ENCODE data around the gene SOAT2.
A peak's percentile ranks its signal among the peaks of the same experiment; 100 is the strongest.
"Not testable (repeated sequence)": the region's sequence is repeated elsewhere in the genome, so short reads cannot be mapped to it uniquely, and the experiment has no call there.

The SOAT2 gene

GRCh38 chr12:53159195-53159839, 56.0 kb downstream of the SOAT2 start:
- peak; percentile 93 for DNase-seq

GRCh38 chr12:53160000-53160399, 56.7 kb downstream of the SOAT2 start:
- DNase-seq: no peak

DNA sequence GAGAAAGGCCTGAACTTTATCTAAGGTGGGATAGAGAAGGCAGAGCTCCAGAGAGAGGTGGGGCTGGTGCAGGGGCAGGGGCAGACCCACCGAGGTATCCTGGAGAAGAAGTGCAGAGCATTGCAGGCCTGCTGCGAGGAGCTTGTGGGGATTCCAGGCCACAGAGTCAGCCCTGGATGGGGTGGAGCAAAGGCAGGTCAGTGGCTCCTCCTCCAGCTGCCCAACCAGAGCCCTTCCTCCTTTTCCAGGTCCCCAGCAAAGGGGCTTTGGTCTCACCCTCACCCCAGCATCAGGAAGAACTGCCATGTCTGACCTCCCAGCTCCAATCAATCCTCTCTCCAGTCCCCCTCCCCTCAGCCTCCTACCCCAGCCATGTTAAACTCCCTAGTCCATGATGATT, 57.4 kb downstream of the SOAT2 start:
- DNase-seq: no peak

- no peak for DNase-seq
These were observed 58.0 kb downstream of the SOAT2 start for GRCh38 chr12:53161119-53161911.

DNA sequence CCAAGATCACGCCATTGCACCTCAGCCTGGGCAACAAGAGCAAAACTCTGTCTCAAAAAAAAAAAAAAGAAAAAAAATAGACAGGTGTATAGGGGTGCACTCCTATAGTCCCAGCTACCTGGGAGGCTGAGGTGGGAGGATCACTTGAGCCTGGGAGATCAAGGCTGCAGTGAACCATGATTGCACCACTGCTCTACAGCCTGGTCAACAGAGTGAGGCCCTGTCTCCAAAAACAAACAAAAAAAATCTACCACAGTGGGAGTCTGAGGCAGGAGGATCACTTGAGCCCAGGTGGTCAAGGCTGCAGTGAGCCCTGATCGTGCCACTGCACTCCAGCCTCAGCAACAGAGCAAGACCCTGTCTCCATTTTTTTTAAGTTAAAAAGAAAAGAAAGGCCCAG, 59.7 kb downstream of the SOAT2 start:
- DNase-seq: not testable (repeated sequence)

GRCh38 chr12:53166837-53167236, 63.6 kb downstream of the SOAT2 start:
- DNase-seq: no peak

GRCh38 chr12:53169644-53170043, 66.4 kb downstream of the SOAT2 start:
- DNase-seq: no peak

GRCh38 chr12:53170215-53170614, 66.9 kb downstream of the SOAT2 start:
- DNase-seq: no peak

DNA sequence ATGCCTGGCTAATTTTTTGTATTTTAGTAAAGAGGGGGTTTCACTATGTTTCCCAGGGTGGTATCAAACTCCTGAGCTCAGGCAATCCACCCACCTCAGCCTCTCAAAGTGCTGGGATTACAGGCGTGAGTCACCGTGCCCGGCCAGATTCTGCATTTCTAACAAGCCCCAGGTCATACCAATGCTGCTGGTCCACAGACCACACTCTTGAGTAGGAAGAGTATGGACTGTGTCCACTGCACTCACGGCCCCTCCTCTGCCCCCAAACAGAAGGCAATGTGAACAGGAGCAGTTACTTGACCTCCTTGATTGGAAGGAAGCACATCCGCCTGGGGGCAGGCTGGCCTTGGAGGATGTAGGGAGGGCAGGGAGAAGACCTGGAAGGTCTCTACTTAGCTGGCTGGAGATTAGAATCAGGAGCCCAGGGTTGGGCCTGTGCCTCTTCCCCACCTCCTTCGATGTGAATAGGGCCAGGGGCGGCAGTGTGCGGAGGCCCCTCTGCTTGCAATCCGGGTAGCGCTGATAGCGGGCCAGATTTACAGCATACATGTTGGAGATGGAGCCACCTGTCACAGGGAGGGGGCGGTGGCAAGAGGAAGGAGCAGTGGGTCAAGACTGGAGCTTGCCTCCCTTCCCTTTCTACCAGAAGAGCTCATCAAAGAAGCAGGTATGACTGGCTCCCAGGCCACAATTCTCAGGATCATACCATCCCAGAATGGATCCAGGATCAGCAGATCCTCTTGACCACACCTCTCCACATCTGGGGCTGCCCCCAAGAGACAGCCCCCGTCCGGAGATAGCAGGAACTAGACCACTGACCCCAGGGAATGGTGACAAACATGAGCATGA, 67.8 kb downstream of the SOAT2 start:
- DNase-seq: no peak

GRCh38 chr12:53171725-53172329, 68.5 kb downstream of the SOAT2 start:
- no peak for DNase-seq

- no peak for DNase-seq
These were observed 69.1 kb downstream of the SOAT2 start for GRCh38 chr12:53172352-53172751.

DNA sequence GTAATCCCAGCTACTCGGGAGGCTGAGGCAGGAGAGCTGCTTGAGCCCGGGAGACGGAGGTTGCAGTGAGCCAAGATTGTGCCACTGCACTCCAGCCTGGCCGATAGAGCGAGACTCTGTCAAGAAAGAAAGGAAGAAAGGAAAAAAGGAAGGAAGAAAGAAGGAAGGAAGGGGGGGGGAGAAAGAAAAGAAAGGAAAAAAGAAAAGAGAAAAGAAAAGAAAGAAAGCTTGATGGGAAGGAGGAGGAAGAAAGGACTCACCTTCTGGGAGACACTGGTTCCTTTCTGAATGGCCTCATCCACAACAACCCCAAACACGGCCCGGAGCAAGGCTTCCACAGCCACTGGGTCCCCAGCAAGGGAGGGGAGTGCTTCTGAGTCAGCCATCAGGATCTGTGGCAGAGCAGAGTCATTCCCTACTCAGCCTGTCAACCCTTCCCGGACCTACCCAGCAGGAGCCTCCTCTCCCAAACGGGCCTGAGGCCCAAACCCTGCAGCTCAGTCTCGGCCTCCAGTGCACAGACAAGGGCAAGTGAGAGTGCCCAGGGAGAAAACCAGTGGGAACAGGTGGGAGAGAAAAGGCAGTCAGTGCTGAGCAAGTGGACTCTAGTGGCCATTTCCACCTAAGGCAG, 69.9 kb downstream of the SOAT2 start:
- DNase-seq: no peak

All from stimulated activated CD4-positive, alpha-beta T cell treated with anti-CD3 and anti-CD28 coated beads, Interleukin-15, amount 100 ng/mL, for 24 hours (primary cell).